ENCODE measurements around the gene WDR77.

WDR77 gene

GRCh38 chr1:111448918-111449702, at the start of gene WDR77, which contains the start of gene ATP5PB:
TSS of gene WDR77 (minus strand) at chr1:111449256. CDS start at chr1:111449169, 87 bp downstream.
TSS of gene ATP5PB (plus strand) at chr1:111449464. CDS start at chr1:111449542, 78 bp downstream.
- peak; percentile 99 for DNase-seq (ENCODE audit: low spot score)

- no peak for DNase-seq (ENCODE audit: low spot score)
Observed at GRCh38 chr1:111497592-111497991, 48.5 kb upstream of the WDR77 start.

GRCh38 chr1:111496398-111496797, 47.3 kb upstream of the WDR77 start:
- no peak for DNase-seq (ENCODE audit: low spot score)

GRCh38 chr1:111491070-111491469, 42.0 kb upstream of the WDR77 start:
- DNase-seq (ENCODE audit: low spot score) = no peak

GRCh38 chr1:111490220-111490619, 41.2 kb upstream of the WDR77 start:
- no peak for DNase-seq (ENCODE audit: low spot score)

- DNase-seq (ENCODE audit: low spot score) = peak; percentile 84
Observed at GRCh38 chr1:111489604-111490003, 40.5 kb upstream of the WDR77 start.

- no peak for DNase-seq (ENCODE audit: low spot score)
Observed at GRCh38 chr1:111488669-111489068, 39.6 kb upstream of the WDR77 start.

- no peak for DNase-seq (ENCODE audit: low spot score)
Observed at GRCh38 chr1:111487133-111487532, 38.1 kb upstream of the WDR77 start.

- DNase-seq (ENCODE audit: low spot score) = no peak
Observed at GRCh38 chr1:111486431-111486830, 37.4 kb upstream of the WDR77 start.

- no peak for DNase-seq (ENCODE audit: low spot score)
Observed at GRCh38 chr1:111484391-111485026, 35.5 kb upstream of the WDR77 start.

GRCh38 chr1:111483876-111484275, 34.8 kb upstream of the WDR77 start:
- no peak for DNase-seq (ENCODE audit: low spot score)

GRCh38 chr1:111483166-111483565, 34.1 kb upstream of the WDR77 start:
- DNase-seq (ENCODE audit: low spot score) = no peak

- DNase-seq (ENCODE audit: low spot score) = peak; percentile 89
Observed at GRCh38 chr1:111481387-111482221, 32.5 kb upstream of the WDR77 start.

- no peak for DNase-seq (ENCODE audit: low spot score)
Observed at GRCh38 chr1:111480674-111481073, 31.6 kb upstream of the WDR77 start.

GRCh38 chr1:111476761-111477309, 27.8 kb upstream of the WDR77 start:
- DNase-seq (ENCODE audit: low spot score) = no peak

- DNase-seq (ENCODE audit: low spot score) = no peak
Observed at GRCh38 chr1:111476214-111476613, 27.2 kb upstream of the WDR77 start.

- no peak for DNase-seq (ENCODE audit: low spot score)
Observed at GRCh38 chr1:111475701-111476100, 26.6 kb upstream of the WDR77 start.

- no peak for DNase-seq (ENCODE audit: low spot score)
Observed at GRCh38 chr1:111474521-111474920, 25.5 kb upstream of the WDR77 start.

- DNase-seq (ENCODE audit: low spot score) = no peak
Observed at GRCh38 chr1:111474106-111474505, 25.1 kb upstream of the WDR77 start.

- DNase-seq (ENCODE audit: low spot score) = no peak
Observed at GRCh38 chr1:111471538-111471937, 22.5 kb upstream of the WDR77 start.

GRCh38 chr1:111471012-111471411, 22.0 kb upstream of the WDR77 start:
- DNase-seq (ENCODE audit: low spot score) = peak; percentile 86

GRCh38 chr1:111470596-111470995, 21.5 kb upstream of the WDR77 start:
- no peak for DNase-seq (ENCODE audit: low spot score)
